HTR-8/SVneo (cell line): ENCODE results near the gene ALDH5A1.

Source experiments
- DNase-seq: peaks from one replicate; pipeline ENCODE4 v3.0.0; 2011; ENCODE audit warnings: low spot score, mixed read lengths; ENCODE audit not compliant: insufficient read length
- FAIRE-seq: peaks from 2 replicates; lab custom pipeline; 2011; peaks lifted over from hg19 to GRCh38; lab: Jason Lieb, UNC

ALDH5A1 gene

GRCh38 chr6:24494821-24495795 is at the start of gene ALDH5A1:
ALDH5A1 (plus strand) TSS chr6:24494969; CDS start chr6:24494997, 28 bp downstream.
- DNase-seq (peak; percentile 68), FAIRE-seq (peak; percentile 23)

GRCh38 chr6:24445704-24446103 is 49.1 kb upstream of the ALDH5A1 start:
- DNase-seq (no peak), FAIRE-seq (no peak)

- DNase-seq (no peak), FAIRE-seq (no peak)
Observed at GRCh38 chr6:24446670-24447069, 48.1 kb upstream of the ALDH5A1 start.

- no peak for FAIRE-seq
Observed at GRCh38 chr6:24448396-24448795, 46.4 kb upstream of the ALDH5A1 start.

GRCh38 chr6:24448828-24449525 is 45.8 kb upstream of the ALDH5A1 start:
- no peak for DNase-seq
- FAIRE-seq, result no peak

More at GRCh38 chr6:24448396-24448795, 46.4 kb upstream of the ALDH5A1 start:
- no peak for DNase-seq

- FAIRE-seq, result no peak
- no peak for DNase-seq
Observed at GRCh38 chr6:24451581-24452388, 43.0 kb upstream of the ALDH5A1 start.

GRCh38 chr6:24453921-24454320 is 40.8 kb upstream of the ALDH5A1 start:
- no peak for DNase-seq
- FAIRE-seq, result no peak

- DNase-seq (no peak), FAIRE-seq (no peak)
Observed at GRCh38 chr6:24454452-24454851, 40.3 kb upstream of the ALDH5A1 start.

GRCh38 chr6:24455061-24455460 is 39.7 kb upstream of the ALDH5A1 start:
- DNase-seq, result no peak
- no peak for FAIRE-seq

GRCh38 chr6:24458134-24458533 is 36.6 kb upstream of the ALDH5A1 start:
- DNase-seq (no peak), FAIRE-seq (no peak)

GRCh38 chr6:24458941-24459340 is 35.8 kb upstream of the ALDH5A1 start:
- DNase-seq (no peak), FAIRE-seq (no peak)

GRCh38 chr6:24460966-24461365 is 33.8 kb upstream of the ALDH5A1 start:
- no peak for DNase-seq
- no peak for FAIRE-seq

- FAIRE-seq (no peak), DNase-seq (no peak)
Observed at GRCh38 chr6:24464253-24465038, 30.3 kb upstream of the ALDH5A1 start.

GRCh38 chr6:24469811-24470210 is 25.0 kb upstream of the ALDH5A1 start:
- DNase-seq (no peak), FAIRE-seq (no peak)

GRCh38 chr6:24472181-24472580 is 22.6 kb upstream of the ALDH5A1 start:
- DNase-seq (no peak), FAIRE-seq (no peak)

GRCh38 chr6:24476631-24477030 is 18.1 kb upstream of the ALDH5A1 start:
- DNase-seq, result no peak
- no peak for FAIRE-seq

GRCh38 chr6:24477070-24477469 is 17.7 kb upstream of the ALDH5A1 start:
- FAIRE-seq, result no peak

GRCh38 chr6:24478903-24479302 is 15.9 kb upstream of the ALDH5A1 start:
- no peak for FAIRE-seq
- no peak for DNase-seq

More at GRCh38 chr6:24477070-24477469, 17.7 kb upstream of the ALDH5A1 start:
- no peak for DNase-seq

GRCh38 chr6:24480705-24481104 is 14.1 kb upstream of the ALDH5A1 start:
- no peak for FAIRE-seq
- DNase-seq, result no peak

GRCh38 chr6:24481449-24481848 is 13.3 kb upstream of the ALDH5A1 start:
- DNase-seq, result no peak
- no peak for FAIRE-seq
